ENCODE measurements around the gene KIAA1958.

The KIAA1958 gene, protein sequence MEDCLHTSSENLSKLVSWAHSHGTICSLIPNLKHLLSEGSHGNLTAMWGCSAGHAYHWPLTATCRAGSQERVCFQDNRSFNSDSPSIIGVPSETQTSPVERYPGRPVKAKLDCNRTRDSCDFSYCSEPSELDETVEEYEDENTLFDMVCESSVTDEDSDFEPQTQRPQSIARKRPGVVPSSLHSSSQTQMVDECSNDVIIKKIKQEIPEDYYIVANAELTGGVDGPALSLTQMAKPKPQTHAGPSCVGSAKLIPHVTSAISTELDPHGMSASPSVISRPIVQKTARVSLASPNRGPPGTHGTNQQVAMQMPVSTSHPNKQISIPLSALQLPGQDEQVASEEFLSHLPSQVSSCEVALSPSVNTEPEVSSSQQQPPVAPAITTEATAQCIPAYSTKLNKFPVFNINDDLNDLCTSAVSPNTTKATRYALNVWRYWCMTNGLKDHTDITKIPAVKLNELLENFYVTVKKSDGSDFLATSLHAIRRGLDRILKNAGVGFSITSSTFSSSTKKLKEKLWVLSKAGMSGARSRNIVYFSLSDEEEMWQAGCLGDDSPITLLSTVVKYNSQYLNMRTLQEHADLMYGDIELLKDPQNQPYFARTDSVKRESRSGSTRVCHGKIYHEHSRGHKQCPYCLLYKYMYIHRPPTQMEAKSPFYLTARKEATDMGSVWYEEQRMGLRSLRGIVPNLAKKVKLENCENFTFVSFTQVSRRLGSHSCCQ

DNA sequence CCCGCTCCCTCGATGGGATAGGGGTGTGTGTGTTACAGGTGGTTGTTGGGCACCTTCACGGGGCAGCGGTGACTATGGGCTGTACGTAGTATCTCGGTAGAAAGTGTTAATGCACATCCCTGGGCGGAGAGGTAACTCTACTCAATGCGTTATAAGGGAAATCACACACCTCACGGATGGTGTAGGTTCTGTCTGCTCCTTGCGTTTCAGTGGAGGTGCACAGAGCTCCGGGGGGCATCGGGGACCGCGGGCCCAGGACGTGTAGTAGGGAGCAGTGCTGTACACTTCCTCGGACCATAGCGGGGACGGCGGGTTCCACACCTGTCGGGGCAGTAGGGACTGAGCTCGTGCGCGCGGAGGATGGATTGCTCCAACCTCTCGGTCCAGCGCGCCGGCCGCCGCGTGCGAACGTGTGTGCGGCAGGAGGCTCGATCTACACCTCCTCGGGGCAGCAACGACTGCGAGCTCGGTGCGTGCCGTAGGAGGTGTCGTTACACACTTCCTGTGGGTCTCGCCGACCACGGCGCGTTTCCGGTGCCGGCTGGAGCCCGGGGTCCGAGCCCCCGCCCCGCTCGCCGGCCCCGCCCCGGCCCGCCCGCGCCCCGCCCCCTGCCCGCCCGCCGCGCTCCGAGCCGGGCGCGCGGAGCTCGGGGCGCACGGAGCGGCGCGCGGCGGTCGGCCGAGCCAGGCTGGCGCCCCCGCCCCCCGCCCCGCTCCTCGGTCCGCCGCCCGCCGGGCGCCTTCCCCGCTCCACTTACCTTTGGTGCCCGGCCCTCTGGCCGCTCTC lies at the start of gene KIAA1958:
Gene KIAA1958, plus strand, starts transcription at position 607 of the 787 bp plus-strand sequence. CDS start 87,254 bp downstream, outside the sequence.
- peak; percentile 22 to 80 for DNase-seq

- no peak for DNase-seq
Measured at GRCh38 chr9:112437406-112437805, 49.2 kb upstream of the KIAA1958 start.

DNA sequence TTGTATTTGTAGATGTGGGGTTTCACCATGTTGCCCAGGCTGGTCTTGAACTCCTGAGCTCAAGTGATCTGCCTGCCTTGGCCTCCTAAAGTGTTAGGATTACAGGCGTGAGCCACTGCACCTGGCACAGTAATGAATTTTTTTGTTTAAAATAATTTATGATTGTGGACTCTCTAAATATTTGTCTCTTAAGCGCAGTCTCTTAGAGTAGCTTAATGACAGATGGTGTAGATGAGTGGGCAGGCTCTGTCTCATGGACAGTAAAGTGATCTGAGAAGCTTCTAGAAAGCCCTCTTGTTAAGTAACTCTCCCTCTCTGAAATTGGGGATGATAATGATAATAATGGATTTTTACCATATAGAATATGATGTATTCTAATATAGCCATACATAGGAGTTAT lies 47.5 kb upstream of the KIAA1958 start:
- no peak for DNase-seq

DNA sequence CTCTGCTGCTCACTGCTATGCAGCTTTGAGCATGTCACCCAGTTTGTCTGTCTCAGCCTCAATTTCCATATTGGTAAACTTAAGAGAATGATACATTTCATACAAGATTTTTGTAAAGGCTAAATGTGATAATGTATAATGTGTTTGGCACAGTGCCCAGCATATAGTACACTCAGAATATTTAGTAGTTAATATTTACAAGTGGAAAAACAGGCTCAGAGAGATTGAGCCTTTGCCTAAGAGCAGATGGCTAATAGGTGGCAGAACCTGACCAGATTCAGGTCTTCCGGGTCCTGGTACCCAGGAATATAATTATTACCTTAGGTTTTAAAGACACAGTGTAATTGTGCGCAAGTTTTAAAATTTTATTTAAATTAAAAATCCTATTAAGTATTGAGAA lies 46.8 kb upstream of the KIAA1958 start:
- no peak for DNase-seq

DNA sequence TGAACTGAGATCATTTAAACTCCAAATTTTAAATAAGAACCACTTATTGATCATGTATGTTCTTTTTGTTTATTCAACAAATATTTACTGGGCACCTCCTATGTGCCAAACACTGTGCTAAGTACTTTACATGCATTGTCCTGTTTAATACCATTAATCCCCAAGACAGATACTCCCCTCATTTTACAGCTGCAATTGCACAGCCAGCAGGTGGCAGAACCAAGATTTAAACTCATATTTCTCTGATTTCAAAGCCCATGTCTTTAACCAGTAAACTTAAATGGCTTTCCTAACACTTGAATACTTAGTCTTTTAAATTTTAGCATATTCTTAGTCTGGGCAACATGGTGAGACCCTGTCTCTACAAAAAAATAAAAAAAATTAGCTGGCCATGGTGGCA lies 43.4 kb upstream of the KIAA1958 start:
- DNase-seq, result peak in 1 of 2 experiments; percentile 0

DNA sequence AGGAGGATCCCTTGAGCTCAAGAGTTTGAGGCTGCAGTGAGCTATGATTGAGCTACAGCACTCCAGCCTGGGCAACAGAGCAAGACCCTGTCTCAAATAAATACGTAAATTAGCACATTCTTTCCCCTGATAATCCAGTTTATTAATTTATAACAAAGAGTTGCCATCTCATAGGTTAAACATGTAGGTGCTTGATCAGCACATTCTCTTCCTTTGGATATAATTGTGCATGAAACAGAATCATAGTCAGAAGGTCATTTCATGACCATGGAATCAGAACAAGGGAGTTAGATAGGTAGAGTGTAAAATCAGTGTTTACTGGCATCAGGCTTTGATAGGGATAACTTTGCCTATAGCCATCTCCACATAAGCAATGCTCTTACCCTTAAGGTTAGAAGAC lies 43.0 kb upstream of the KIAA1958 start:
- DNase-seq, result no peak

GRCh38 chr9:112445196-112445595 lies 41.4 kb upstream of the KIAA1958 start:
- no peak for DNase-seq

DNA sequence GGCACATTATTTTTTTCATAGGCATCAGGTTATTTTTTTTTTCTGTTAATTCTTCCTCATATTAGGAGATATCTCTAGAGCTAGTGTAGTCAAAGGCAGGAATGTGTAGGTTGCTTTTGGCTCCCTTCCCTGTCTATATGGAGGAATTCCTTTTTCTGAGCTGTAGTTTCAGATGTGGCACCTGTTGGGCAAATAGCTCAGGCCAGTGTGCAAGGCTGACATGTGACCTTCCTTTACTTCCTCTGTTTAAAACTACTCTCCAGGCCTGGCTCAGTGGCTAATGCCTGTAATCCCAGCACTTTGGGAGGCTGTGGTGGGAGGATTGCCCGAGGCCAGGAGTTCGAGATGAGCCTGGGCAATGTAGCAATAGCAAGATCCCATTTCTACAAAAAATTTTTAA lies 40.5 kb upstream of the KIAA1958 start:
- no peak for DNase-seq

DNA sequence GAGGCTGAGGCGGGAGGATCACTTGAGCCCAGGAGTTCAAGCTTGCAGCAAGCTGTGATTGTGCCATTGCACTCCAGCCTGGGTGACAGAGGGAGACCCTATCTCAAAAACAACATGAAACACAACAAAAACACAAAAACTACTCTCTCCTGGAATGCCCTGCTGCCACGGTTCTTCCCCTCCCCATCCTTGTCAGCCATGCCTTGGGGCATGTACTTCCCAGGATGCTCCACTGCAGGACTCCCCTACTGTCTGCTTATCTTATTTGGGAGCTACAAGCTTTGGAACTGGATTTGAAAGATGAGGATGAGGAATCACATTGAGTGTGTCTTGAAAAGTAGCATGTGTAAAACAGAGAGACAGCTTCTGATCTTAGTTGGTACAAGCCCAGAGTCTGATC lies 40.1 kb upstream of the KIAA1958 start:
- DNase-seq, result no peak

DNA sequence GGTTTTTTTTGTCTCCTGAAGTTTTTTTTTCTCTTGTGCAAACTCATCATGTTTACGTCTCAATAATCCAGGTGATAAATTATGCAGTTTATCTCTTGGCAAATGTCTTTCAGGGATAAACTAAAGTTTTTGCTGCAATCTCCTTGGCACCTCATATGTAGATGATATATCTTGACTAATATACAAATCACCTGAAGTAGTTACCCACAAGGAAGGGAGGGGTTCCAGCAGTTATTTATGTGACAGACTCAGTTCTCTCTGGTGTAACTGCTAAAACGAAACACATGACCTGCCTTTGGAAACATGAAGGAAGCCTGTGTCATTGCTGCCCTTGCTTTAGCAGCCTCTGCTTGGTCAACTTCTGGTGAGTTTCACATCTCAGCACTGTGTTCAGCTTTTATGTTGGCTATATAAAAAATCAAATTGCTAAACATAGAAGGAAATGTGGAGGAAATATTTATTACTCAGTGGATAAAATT lies 39.3 kb upstream of the KIAA1958 start:
- DNase-seq, result no peak

DNA sequence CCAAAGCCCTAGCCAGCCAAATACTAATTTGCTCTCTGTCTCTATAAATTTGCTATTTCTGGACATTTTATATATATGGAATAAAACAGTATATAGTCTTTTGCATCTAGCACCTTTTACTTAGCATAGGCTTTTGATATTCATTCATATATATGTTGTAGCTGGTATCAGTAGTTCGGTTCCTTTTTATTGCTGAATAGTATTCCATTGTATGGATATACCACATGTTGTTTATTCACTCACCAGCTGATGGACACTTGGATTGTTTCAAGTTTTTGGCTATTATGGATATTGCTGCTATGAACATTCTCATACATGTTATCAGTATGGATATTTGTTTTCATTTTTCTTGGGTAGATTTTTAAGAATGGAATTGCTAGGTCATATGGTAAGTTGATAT lies 23.8 kb upstream of the KIAA1958 start:
- no peak for DNase-seq

DNA sequence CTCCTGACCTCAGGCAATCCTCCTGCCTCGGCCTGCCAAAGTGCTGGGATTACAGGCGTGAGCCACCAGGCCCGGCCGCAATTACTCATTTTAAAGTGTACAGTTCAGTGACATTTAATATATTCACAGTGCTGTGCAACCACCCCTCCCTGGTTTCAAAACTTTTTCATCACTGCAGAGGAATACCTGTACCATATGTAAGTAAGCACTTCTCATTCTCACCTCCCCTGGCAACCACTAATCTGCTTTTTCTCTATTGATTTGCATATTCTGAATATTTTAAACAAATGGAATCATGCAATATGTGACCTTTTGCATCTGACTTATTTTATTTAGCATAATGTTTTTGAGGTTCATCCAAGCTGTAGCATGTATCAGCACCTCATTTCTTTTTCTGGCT lies 21.3 kb upstream of the KIAA1958 start:
- no peak for DNase-seq

DNA sequence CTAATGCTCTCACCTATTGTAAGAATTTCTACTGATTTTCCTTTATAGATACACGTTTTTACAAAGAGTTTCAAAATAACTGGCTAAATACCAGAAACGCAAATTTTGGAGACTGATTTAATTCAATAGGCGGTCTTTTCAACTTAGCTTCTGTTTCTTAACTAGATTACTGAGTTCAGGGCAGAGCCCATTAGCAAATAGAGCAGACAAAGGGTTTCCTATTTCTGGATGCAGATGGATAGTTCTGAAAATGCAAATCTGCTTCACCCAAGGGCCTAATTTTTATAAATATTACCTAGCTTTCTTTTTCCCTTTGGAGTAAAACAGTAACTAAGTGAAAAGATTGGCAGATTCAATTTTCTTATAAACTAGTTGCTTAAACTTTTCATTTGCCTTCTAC lies 13.6 kb upstream of the KIAA1958 start:
- DNase-seq, result no peak

DNA sequence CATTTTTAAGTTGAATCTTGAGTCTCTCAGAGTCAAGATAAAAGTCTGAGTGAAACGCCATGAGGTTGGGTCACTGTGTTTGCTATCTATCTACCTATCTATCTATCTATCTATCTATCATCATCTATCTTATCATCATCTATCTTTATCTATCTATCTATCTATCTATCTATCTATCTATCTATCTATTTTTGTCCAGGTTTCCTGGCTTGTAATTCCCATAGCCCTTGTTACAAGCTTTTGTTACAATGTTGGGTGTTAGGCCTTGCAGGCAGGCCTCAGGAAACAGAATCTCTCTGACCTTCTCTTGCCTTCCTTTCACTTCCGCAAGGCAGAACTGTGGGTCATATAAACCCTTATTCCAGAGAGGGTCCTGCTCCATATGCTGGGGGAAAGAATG lies 12.6 kb upstream of the KIAA1958 start:
- no peak for DNase-seq

- DNase-seq, result no peak
Measured at GRCh38 chr9:112475318-112475717, 11.3 kb upstream of the KIAA1958 start.

GRCh38 chr9:112477330-112477729 lies 9.3 kb upstream of the KIAA1958 start:
- DNase-seq, result no peak

DNA sequence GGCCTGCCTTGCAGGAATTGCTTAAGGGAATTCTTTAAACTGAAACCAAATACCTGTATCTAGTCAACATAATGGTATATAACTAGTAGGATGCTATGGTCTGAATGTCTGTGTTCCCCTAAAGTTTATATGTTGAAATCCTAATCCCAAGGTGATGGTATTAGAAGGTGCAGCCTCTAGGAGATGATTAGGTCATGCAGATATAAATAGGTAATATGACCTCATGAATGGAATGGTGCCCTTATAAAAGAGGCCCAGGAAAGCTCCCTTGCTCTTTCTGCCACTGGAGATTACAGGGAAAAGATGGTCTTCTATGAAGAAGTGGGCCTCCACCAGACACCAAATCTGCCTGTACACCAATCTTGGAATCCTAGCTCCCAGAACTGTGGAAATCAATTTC lies 7.4 kb upstream of the KIAA1958 start:
- DNase-seq, result no peak

DNA sequence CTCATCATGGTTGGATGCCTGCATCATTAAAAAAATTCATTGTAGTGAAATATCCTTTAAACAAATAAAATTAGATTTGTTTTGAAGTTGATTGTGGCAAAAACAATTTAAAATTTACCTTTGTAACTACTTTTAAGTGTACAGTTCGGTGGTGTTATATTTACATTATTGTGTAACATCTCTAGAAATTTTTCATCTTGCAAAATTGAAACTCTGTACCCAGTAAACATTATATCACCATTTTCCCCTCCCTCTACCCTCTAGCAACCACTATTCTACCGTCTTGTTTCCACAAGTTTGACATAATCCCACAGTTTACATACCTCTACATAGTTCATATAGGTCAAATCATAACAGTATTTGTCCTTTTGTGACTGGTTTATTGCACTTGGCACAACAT lies 2.0 kb upstream of the KIAA1958 start:
- no peak for DNase-seq

DNA sequence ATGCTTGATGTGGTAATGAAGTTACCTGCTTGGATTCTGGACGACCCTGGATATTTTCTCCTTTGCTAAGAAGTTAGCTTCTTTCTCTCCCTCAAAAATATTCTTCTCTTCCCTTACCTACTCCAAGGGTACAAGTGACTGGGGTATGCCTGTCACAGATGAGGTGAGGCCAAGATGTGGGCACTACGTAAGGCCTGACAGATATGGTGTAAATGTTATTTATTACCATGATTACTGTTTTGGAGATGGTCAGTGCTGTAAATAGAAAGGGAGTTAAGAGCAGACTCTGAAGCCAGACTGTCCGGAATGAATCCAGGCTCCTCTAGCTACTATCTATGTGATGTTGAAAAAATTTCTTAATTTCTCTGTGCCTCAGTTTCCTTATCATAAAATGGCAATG lies 1.1 kb upstream of the KIAA1958 start:
- DNase-seq, result no peak

GRCh38 chr9:112487008-112487798 lies 576 bp downstream of the KIAA1958 start:
- DNase-seq, result peak in 1 of 2 experiments; percentile 20

DNA sequence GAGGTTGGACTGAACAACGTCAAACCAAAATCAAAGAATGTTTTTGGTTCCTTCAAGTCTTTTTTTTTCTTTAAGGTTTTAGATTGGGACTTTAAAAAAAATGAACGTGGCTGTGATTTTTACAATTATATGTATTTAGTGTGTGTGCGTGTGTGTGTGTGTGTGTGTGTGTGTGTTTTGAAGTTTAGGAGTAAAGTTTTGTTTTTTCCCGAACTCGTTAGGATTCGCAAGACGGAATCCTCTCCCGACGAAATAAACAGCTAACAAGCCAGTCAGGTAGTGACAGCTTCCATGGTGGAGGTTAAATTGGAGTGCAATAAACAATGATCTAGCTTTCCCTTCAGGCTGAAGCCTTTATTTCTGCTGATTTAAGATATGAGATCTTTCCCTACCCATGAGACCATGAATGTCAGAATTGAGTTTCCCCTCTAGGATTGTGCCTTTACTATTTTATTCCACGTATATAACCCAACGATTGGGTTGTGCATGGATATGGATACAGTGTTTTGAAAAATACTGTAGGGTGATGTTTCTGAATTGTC lies 1.2 kb downstream of the KIAA1958 start:
- no peak for DNase-seq

- no peak for DNase-seq
Measured at GRCh38 chr9:112489039-112489546, 2.5 kb downstream of the KIAA1958 start.

Measured in NCI-H446 (cell line).